Subcutaneous adipose tissue (tissue), 4 donors: ENCODE measurements around the gene SPATS2. TPM values are rescaled to one million over a fixed set of nuclear protein-coding genes. Genes with fewer than 3 reads are reported as not detected.

Experiments used
- CTCF ChIP-seq: fragments of 450-650 bp; IDR thresholded peaks from one replicate; pipeline ENCODE4 v1.5.1; 2016; ENCODE audit warnings: low read depth, mild to moderate bottlenecking, control low read depth, antibody characterized with exemption, moderate library complexity
- total RNA-seq, 4 donors: library from RNA; depleted of rRNA; stranded (reverse); fragments of >200 nt; gene quantifications; one replicate each; pipeline ENCODE4 v1.1.0, GENCODE V29; 2016

The SPATS2 gene
- total RNA-seq, 4 donors from 2014 or later, result 10.1 to 19.5 (median 12.3) TPM

- TF ChIP-seq CTCF, result no peak
These were observed 32.6 kb upstream of the SPATS2 start for GRCh38 chr12:49334681-49335080.

DNA sequence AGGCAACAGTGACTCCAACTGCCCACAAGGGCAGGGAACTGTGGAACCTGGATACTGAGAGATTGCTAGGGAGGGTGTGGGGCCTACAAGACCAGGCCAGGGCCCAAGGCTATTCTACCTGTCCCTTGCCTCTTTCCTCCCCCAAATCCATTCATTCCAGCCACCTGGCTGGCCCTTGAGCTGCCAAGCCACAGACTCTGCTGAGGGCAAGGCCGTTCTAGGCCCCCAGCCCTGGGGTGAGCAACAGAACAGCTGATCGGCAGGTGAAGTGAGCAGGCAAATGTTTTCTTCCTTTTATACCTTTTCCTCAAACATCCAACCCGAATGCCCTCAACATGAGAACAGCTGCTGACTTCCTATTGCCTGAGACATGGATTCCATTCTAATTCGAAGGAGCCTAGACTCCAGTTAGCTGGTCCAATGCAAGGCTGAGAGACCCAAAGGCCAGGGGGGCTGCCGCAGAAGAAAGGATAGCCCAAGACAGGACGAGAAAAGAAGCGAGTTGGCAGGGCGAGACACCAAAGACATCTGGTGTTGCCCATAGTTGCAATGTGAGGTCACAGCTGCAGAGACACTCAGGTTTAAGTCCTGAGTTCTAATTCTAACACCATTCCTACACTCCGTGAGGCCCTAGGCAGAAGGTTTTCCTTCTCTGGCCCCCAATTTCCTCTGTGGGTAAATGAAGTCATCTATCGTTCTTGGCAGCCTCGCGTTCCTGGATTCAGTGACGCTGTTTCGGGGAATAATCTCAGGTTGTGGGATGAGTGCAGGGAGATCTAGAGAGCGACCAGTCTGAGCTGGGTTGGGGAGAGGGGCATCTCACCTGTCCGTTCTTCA is 31.9 kb upstream of the SPATS2 start:
- TF ChIP-seq CTCF, result no peak

DNA sequence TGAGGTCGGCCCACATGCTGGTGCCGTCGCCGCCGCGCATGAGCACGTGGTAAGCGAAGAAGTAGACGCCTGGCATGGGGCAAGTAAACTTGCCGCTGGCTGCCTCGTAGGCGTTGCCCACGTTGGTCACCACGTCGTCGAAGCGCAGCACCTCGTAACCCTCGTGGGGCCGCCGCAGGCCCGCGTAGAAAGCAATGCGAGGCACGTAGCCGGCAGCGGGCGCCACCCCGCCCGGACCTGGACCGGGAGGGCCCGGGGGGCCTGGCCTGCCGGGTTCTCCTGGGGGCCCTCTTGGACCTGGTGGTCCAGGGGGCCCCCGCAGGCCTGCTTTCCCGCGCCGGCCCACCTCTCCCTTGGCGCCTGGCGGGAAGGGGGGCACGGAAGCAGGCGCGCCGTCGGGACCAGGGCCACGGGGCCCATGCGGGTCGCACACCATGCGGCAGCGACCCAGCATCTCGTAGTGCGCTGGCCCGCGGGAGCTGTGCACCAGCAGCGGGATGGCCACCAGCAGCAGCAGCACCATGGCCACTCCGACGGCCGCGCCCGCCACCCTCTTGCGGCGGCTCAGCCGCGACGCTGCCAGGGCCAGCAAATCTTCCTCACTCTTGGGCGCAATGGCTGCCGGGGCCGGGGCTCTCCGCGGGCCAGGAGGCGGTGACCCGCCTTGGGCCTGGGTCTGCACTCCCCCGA is 31.2 kb upstream of the SPATS2 start:
- no peak for TF ChIP-seq CTCF

DNA sequence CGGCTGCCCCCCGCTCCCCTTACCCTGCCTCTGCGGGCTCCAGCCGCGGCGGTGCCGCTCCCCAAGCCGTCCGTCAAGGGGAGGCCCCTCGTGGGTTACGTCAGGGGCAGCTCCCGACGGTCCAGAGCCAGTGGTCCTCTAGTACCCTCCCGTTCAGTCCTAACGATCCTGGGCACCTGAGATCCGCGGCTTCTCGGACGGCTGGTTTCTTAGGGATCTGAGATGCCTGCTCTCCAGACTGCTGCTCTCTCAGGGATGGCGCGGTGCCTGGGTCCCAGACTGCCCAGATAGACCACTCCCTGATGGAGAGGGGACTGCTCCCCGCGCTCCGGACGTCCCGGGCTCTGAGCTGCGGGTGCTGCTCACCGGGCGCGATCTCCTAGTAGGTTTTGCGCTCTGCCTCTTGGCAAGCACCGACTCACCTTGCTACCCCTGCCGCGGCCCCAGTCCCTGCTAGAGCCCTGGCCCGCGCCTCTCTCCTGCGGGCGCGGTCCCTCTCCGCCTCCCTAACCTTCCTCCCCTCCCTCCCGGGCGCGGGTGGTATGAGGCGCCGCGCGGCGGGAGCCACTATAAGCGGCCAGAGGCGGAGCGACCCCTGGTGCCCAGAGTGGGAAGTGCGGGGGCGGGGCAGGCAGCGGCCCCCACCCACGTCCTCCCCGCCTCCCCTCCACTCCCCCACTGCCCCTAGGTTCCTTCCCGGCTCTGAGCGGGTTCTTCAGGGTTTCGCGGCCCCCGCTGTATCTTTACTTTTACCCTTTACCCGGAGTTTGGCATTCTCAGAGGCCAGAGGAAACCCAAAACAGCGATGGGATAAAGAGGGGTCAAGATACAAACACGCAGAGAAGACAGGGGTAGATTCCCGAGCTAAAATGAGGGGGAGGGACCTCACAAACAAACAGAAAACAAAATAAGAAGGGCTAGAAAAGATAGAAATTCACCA is 30.3 kb upstream of the SPATS2 start, which contains the start of gene C1QL4:
Gene C1QL4 (minus strand): TSS at position 544 of the 940 bp plus-strand sequence. CDS start 711 bp downstream, outside the sequence.
- TF ChIP-seq CTCF, result no peak

DNA sequence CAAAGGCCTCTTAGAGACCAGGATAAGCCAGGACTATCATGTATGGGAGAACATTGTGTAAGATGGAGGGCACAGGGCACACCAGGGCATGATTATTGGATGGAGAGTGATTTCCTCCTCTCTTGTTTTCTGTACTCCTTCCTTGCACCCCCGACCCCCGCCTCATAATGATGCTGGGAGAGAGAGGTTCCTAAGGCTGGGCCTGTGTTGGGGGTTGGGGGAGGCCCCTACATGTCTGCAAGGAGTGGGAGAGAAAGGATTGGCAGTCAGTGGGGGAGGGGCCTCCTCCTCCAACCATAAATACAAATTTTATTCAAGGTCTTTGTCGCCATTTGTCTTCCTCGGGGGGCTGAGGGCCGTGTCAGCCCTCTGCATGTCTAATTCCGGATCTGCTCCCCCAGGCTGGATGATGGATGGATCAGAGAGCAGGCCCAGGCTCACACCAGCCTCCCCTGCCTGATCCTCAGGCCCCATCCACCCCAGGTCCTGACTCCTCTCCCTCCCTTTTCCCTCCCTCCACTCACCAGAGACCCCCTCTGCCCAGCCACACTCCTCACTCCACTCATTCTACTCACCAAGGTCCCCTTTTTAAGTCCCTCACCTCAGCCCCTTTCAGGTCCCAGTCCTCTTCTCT is 28.3 kb upstream of the SPATS2 start:
- TF ChIP-seq CTCF, result no peak

DNA sequence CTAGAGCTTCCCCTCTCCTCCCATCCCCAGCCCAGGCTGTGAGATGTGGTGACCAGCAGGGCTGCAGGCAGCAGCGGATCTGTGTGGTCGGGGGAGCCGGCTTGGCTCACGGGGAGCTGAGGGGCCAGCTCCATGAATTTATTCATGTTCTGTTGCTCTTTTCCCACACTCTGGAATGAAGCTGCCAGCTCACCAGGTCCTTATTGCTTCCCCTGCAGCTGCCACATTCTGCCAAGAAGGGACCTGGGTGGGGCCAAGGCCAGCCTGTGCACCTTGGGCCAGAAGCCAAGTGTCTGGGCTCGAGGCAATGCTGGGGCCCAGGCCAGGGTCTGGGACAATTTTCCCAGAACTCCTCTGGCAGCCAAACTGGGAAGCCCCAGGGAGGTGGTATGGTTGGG is 27.8 kb upstream of the SPATS2 start:
- no peak for TF ChIP-seq CTCF
